HEK293T (cell line): ENCODE data around the gene CHD2.

Experiments used
- CTCF ChIA-PET: fragments of 350-600 bp; formaldehyde crosslinking; extraction: SDS; loops from one replicate; lab custom pipeline; 2021; ENCODE audit warnings: antibody characterized with exemption, inconsistent platforms; lab: Yijun Ruan, JAX
- POLR2A ChIA-PET: fragments of 350-600 bp; formaldehyde crosslinking; extraction: SDS; loops from one replicate; lab custom pipeline; 2020; ENCODE audit warnings: antibody characterized with exemption, inconsistent platforms; lab: Yijun Ruan, JAX
- DNase-seq: peaks from one replicate; pipeline ENCODE4 v3.0.0; 2012; ENCODE audit warnings: mixed read lengths; ENCODE audit errors: extremely low spot score
- ARNT ChIP-seq: fragments of 450-650 bp; IDR thresholded peaks from 2 replicates; pipeline ENCODE4 v1.6.1; 2017; ENCODE audit warnings: mild to moderate bottlenecking
- BHLHE40 ChIP-seq: fragments of 450-650 bp; IDR thresholded peaks from 2 replicates; pipeline ENCODE4 v1.6.1; 2016; ENCODE audit warnings: mild to moderate bottlenecking, moderate library complexity, borderline replicate concordance
- CTBP1 ChIP-seq: fragments of 450-650 bp; IDR thresholded peaks from 2 replicates; pipeline ENCODE4 v1.6.1; 2016; ENCODE audit warnings: borderline replicate concordance
- ELF4 ChIP-seq: fragments of 450-650 bp; IDR thresholded peaks from 2 replicates; pipeline ENCODE4 v1.6.1; 2017; ENCODE audit warnings: antibody characterized with exemption
- FOXA1 ChIP-seq: fragments of 450-650 bp; IDR thresholded peaks from 2 replicates; pipeline ENCODE4 v1.6.1; 2016; ENCODE audit warnings: mild to moderate bottlenecking
- FOXK2 ChIP-seq: fragments of 450-650 bp; IDR thresholded peaks from 2 replicates; pipeline ENCODE4 v1.6.1; 2016; ENCODE audit warnings: mild to moderate bottlenecking
- FOXM1 ChIP-seq: fragments of 450-650 bp; IDR thresholded peaks from 2 replicates; pipeline ENCODE4 v1.6.1; 2017; ENCODE audit warnings: mild to moderate bottlenecking, borderline replicate concordance
- HDGF ChIP-seq: fragments of 450-650 bp; IDR thresholded peaks from 2 replicates; pipeline ENCODE4 v1.6.1; 2017; ENCODE audit warnings: antibody characterized with exemption, borderline replicate concordance
- L3MBTL2 ChIP-seq: fragments of 450-650 bp; conservative IDR thresholded peaks from 2 replicates; pipeline ENCODE4 v1.6.1; 2016; ENCODE audit warnings: mild to moderate bottlenecking
- LEF1 ChIP-seq: fragments of 450-650 bp; IDR thresholded peaks from 2 replicates; pipeline ENCODE4 v1.6.1; 2017; ENCODE audit warnings: mild to moderate bottlenecking, borderline replicate concordance
- NFRKB ChIP-seq: fragments of 450-650 bp; IDR thresholded peaks from 2 replicates; pipeline ENCODE4 v1.6.1; 2016; ENCODE audit warnings: mild to moderate bottlenecking, moderate library complexity
- SP1 ChIP-seq: fragments of 450-650 bp; IDR thresholded peaks from 2 replicates; pipeline ENCODE4 v1.6.1; 2017
- SUZ12 ChIP-seq: fragments of 450-650 bp; IDR thresholded peaks from 2 replicates; pipeline ENCODE4 v1.6.1; 2016; ENCODE audit warnings: mild to moderate bottlenecking
- TARDBP ChIP-seq: fragments of 450-650 bp; IDR thresholded peaks from 2 replicates; pipeline ENCODE4 v1.6.1; 2016
- ZNF384 ChIP-seq: fragments of 450-650 bp; IDR thresholded peaks from 2 replicates; pipeline ENCODE4 v1.6.1; 2016
- TF ChIP-seq, protein P1 (sequence below): fragments of 450-650 bp; IDR thresholded peaks from 2 replicates; pipeline ENCODE4 v1.6.1; 2016

The CHD2 gene

DNA sequence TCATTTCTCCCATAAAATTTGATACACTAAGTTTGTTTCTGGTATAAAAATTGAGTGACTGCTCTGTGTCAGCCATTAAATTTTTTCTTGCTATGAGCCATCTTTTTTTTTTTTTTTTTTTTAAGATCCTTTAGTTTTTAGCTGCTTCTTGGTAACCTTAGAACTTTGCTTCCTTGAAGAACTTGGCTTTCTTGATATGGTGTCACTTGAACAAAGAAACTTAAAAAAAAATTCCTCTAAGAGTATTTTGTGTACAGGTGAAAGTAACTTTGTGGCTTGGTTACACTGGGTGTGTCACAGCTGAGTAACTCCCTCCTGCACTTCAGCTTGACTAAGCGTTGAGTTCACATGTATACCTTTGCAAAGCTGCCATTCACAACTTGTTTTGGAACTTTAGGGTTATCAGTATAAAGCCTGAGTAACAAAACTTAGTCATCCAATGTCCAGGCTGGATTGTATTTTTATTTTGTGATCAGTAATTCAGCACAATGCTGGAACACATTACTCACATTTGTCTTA, 6.5 kb downstream of the CHD2 start:
- TF ChIP-seq LEF1 (no peak), ARNT (no peak), ZNF384 (peak; percentile 91), BHLHE40 (no peak)
- TF ChIP-seq, protein P1, sequence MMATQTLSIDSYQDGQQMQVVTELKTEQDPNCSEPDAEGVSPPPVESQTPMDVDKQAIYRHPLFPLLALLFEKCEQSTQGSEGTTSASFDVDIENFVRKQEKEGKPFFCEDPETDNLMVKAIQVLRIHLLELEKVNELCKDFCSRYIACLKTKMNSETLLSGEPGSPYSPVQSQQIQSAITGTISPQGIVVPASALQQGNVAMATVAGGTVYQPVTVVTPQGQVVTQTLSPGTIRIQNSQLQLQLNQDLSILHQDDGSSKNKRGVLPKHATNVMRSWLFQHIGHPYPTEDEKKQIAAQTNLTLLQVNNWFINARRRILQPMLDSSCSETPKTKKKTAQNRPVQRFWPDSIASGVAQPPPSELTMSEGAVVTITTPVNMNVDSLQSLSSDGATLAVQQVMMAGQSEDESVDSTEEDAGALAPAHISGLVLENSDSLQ: peak; percentile 96
- DNase-seq: no peak
- ChIA-PET CTCF (interaction anchor here (1.2 to 2.3 kb wide), 3 partner anchors 11 to 109 kb away, joined by 5 to 10 read pairs (median 9); no protein-coding TSS in a partner anchor), POLR2A (interaction anchor here (1.3 to 10.1 kb wide), 9 partner anchors 10 to 101 kb away, joined by 3 to 252 read pairs (median 11); no protein-coding TSS in a partner anchor)

- TF ChIP-seq FOXM1: no peak
- TF ChIP-seq L3MBTL2: no peak
- TF ChIP-seq ZNF384: no peak
- no peak for TF ChIP-seq TARDBP
- TF ChIP-seq, protein P1: no peak
- TF ChIP-seq CTBP1: no peak
- TF ChIP-seq NFRKB: no peak
- no peak for TF ChIP-seq LEF1
- no peak for TF ChIP-seq FOXA1
- no peak for TF ChIP-seq SUZ12
- TF ChIP-seq HDGF: no peak
- TF ChIP-seq SP1: no peak
- no peak for TF ChIP-seq FOXK2
- DNase-seq: no peak
- ChIA-PET CTCF (interaction anchor here (1.2 to 2.3 kb wide), 3 partner anchors 11 to 110 kb away, joined by 5 to 10 read pairs (median 9); no protein-coding TSS in a partner anchor), POLR2A (interaction anchor here (1.0 to 10.1 kb wide), 11 partner anchors 9 to 111 kb away, joined by 3 to 252 read pairs (median 6); no protein-coding TSS in a partner anchor)
Observed at GRCh38 chr15:92907229-92907628, 7.1 kb downstream of the CHD2 start.

DNA sequence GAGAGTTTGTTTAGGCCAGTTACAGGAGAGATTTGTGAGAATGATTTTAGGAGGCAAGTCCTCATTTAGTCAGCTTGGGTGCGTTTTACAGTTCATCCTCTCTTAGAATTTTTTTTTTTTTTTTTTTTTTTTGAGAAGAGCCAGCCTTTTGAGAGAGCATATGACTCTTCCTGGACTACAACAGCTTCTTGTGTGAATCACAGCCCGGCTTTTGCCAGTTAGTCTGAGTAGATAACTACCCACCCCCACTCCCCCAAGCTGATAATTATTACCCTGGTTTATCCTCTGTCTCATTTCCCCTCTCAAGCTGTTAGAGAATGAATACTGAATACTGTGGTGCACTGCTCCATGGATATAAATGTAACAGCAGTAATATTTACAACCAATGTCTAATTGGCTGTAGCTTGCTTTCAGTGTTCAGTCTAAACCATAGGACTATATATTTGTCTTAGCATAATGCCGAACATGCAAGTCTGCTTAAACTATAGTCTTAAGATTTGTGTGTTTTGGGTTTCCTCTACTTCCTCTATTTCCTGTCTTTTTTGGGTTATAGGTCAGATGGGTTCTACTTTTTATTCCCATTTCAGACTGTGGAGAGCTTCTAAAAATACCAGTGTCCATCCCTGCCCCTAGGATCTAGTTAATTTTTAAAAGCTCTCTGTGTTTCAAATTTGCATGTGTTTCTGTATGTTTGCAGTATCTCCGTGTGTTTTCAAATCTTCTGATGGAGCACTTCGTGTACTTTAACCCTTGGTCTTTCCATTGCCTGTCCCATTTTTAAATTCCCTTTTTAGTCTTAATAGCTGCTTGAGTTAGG, 8.0 kb downstream of the CHD2 start:
- ChIA-PET POLR2A (interaction anchor here (1.0 to 10.1 kb wide), 12 partner anchors 8 to 112 kb away, joined by 3 to 252 read pairs (median 6); partner anchors contain the start of gene CHD2), CTCF (interaction anchor here (0.6 to 2.3 kb wide), 6 partner anchors 8 to 110 kb away, joined by 3 to 10 read pairs (median 6); no protein-coding TSS in a partner anchor)
- DNase-seq: no peak
- no peak for TF ChIP-seq FOXA1
- TF ChIP-seq L3MBTL2: no peak
- peak; percentile 77 for TF ChIP-seq ZNF384

DNA sequence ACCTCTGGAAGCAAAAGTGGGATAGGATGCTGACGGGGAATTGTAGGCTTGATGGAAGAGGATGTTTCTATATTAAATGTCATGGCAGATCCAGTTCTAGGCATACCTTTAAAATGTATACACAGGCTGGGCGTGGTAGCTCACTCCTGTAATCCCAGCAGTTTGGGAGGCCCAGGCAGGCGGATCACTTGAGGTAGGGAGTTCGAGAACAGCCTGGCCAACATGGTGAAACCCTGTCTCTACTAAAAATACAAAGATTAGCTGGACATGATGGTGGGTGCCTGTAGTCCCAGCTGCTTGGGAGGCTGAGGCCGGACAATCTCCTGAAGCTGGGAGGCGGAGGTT, 8.6 kb downstream of the CHD2 start:
- no peak for DNase-seq
- ChIA-PET POLR2A (interaction anchor here (0.7 to 10.1 kb wide), 7 partner anchors 8 to 100 kb away, joined by 3 to 252 read pairs (median 19); partner anchors contain the start of gene CHD2), CTCF (interaction anchor here (1.4 to 2.3 kb wide), 4 partner anchors 8 to 111 kb away, joined by 3 to 10 read pairs (median 8); no protein-coding TSS in a partner anchor)
- TF ChIP-seq BHLHE40: no peak
- TF ChIP-seq ELF4: no peak
- TF ChIP-seq TARDBP: no peak
- TF ChIP-seq LEF1: no peak
- TF ChIP-seq ZNF384: no peak
- TF ChIP-seq HDGF: no peak
- no peak for TF ChIP-seq FOXA1
- TF ChIP-seq L3MBTL2: no peak
- TF ChIP-seq FOXM1: no peak
- no peak for TF ChIP-seq FOXK2
- no peak for TF ChIP-seq CTBP1
- TF ChIP-seq ARNT: no peak
- no peak for TF ChIP-seq NFRKB
- TF ChIP-seq, protein P1: no peak
- no peak for TF ChIP-seq SUZ12
- no peak for TF ChIP-seq SP1

DNA sequence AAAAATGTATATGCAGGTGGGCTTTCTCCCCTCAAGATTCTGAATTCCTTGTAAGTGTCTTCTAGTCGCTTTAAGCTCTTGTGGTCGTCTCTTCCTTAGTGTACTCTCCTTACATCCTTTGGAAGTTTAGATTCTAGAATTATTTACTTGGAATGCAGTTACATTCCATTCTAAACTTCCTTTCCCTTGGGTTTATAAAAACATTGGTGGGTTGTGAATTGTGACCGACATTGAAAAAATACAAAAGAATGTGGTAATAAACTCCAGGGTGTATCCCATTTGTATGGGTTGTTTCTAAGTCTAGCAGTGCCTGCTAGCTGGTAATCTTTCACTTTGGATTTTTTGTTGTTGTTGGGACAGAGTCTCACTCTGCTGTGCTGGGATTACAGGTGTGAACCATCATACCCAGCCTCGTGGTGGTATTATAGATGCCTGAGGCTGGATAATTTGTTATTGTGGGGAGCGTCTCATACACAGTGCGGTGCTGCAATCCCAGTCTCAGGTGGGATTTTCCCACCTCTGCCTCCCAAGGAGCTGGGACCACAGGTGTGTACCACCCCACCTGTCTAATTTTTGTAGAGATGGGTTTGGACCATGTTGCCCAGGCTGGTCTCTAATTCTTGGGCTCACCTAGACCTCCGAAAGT, 9.1 kb downstream of the CHD2 start:
- TF ChIP-seq, protein P1: peak; percentile 28; the same call in 1 of the 2 replicates
- TF ChIP-seq FOXA1 (no peak), ZNF384 (0 out of 2 replicates have a peak, but pooled peaks have one; percentile 23)
- CTCF ChIA-PET: interaction anchor here (0.6 to 2.3 kb wide), 4 partner anchors 7 to 111 kb away, joined by 3 to 8 read pairs (median 4); no protein-coding TSS in a partner anchor
- POLR2A ChIA-PET: interaction anchor here (0.7 to 10.1 kb wide), 8 partner anchors 9 to 100 kb away, joined by 3 to 252 read pairs (median 13); partner anchors contain the start of gene CHD2
- no peak for DNase-seq
